ENCODE data around the gene PRKAG2. TPM values are rescaled to one million over a fixed set of nuclear protein-coding genes. Genes with fewer than 3 reads are reported as not detected.

Gene PRKAG2
- total RNA-seq, 1 experiment from 2014 or later: 23.9 TPM

DNA sequence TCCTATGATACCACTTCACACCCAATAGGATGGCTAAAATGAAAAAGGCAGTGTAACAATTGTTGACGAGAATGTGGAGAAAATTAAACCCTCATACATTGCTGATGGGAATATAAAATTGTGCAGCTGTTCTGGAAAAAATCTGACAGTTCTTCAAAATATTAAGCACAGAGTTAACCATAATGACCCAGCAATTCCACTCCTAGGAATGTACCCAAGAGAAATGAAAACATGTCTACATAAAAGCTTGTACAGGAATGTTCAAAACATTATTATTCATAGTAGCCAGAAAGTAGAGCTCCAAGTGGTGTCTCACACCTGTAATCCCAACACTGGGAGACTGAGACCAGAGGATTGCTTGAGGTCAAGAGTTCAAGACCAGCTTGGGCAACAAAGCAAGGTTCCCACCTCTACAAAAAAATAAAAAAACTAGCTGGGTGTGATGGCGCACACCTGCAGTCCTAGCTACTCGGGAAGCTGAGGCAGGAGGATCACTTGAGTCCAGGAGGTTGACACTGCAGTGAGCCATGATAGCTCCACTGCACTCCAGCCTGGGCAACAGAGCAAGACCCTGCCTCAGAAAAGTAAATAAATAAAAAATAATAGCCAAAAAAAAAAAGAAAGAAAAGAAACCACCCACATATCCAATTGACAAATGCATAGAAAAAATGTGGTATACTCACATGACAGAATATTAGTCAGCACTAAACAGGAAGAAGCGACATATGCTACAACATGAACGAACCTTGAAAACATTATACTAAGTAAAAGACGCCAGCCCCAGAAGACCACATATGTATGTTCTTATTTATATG, 362.2 kb downstream of the PRKAG2 start:
- Histone ChIP-seq H3K36me3 (ENCODE audit: low read depth, low read length) (no peaks in the 10 kb centered on the region), H3K9ac (ENCODE audit: low read length) (no peak overlapping the region), H3K27ac (ENCODE audit: low read length) (no peak overlapping the region), H4K20me1 (ENCODE audit: low read length) (peaks cover 89% of the 10 kb centered on the region), H3K4me1 (ENCODE audit: insufficient read depth, low read length) (peaks cover 25% of the 10 kb centered on the region), H3K79me2 (ENCODE audit: low read length) (peaks cover 97% of the 10 kb centered on the region), H3K4me3 (ENCODE audit: low read length) (no peak overlapping the region), H3K27me3 (ENCODE audit: low read length) (no peaks in the 10 kb centered on the region), H3K9me3 (ENCODE audit: low read length) (no peaks in the 10 kb centered on the region), H3K9me2 (replicated peaks; ENCODE audit: low read length) (no peaks in the 10 kb centered on the region), H2AFZ (ENCODE audit: low read length) (no peak overlapping the region), H3F3A (ENCODE audit: low read length, unreplicated experiment) (no peaks in the 10 kb centered on the region), H3K4me2 (ENCODE audit: low read length) (no peak overlapping the region)
- no peak for DNase-seq
- ChIA-PET CTCF (no interaction called here), POLR2A (ENCODE audit: unreplicated experiment) (interaction anchor here (0.6 kb wide), 2 partner anchors 9 to 88 kb away, joined by 3 read pairs; no protein-coding TSS in a partner anchor)
- intact Hi-C loops (cut with micrococcal nuclease): no loop called here
- BruUV-seq (replicated peaks): no TSS peak
- no peak for TF ChIP-seq EZH2phosphoT487 (IDR thresholded peaks at IDR 0.05; ENCODE audit: borderline replicate concordance, low read length)
- TF ChIP-seq, protein P1, sequence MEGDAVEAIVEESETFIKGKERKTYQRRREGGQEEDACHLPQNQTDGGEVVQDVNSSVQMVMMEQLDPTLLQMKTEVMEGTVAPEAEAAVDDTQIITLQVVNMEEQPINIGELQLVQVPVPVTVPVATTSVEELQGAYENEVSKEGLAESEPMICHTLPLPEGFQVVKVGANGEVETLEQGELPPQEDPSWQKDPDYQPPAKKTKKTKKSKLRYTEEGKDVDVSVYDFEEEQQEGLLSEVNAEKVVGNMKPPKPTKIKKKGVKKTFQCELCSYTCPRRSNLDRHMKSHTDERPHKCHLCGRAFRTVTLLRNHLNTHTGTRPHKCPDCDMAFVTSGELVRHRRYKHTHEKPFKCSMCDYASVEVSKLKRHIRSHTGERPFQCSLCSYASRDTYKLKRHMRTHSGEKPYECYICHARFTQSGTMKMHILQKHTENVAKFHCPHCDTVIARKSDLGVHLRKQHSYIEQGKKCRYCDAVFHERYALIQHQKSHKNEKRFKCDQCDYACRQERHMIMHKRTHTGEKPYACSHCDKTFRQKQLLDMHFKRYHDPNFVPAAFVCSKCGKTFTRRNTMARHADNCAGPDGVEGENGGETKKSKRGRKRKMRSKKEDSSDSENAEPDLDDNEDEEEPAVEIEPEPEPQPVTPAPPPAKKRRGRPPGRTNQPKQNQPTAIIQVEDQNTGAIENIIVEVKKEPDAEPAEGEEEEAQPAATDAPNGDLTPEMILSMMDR (conservative IDR thresholded peaks at IDR 0.05; ENCODE audit: low read depth, low read length): no peak
- no peak for TF ChIP-seq EZH2 (IDR thresholded peaks at IDR 0.05; ENCODE audit: low read length, unreplicated experiment)
- ATAC-seq: no peak

DNA sequence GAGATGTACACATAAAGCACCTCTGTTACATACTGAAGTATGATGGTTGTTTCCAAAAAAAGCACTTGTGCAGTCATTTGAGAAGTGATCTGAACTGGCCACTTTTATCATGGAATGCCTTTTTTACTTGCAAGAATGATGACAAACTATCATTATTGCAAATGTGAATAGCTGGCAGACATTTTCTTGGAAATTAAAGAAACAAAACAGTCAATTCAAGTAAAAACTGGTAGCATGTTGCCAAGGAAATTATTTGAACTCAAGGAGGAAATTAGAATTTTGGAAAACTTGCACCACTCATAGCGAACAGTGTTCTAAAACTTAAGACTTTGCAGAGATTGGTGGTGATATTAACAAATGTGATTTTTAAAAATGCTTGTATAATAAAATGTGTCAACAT, 363.8 kb downstream of the PRKAG2 start:
- Histone ChIP-seq H3K4me2 (ENCODE audit: low read length) (no peak overlapping the region), H3K9ac (ENCODE audit: low read length) (no peak overlapping the region), H2AFZ (ENCODE audit: low read length) (no peak overlapping the region), H3K36me3 (ENCODE audit: low read depth, low read length) (no peaks in the 10 kb centered on the region), H3K9me3 (ENCODE audit: low read length) (no peaks in the 10 kb centered on the region), H3K4me3 (ENCODE audit: low read length) (no peak overlapping the region), H4K20me1 (ENCODE audit: low read length) (peaks cover 97% of the 10 kb centered on the region), H3K9me2 (replicated peaks; ENCODE audit: low read length) (no peaks in the 10 kb centered on the region), H3K79me2 (ENCODE audit: low read length) (peaks cover 100% of the 10 kb centered on the region), H3K4me1 (ENCODE audit: insufficient read depth, low read length) (peaks cover 26% of the 10 kb centered on the region), H3F3A (ENCODE audit: low read length, unreplicated experiment) (no peaks in the 10 kb centered on the region), H3K27me3 (ENCODE audit: low read length) (no peaks in the 10 kb centered on the region), H3K27ac (ENCODE audit: low read length) (no peak overlapping the region)
- DNase-seq (no peak), ATAC-seq (no peak)
- CTCF ChIA-PET: interaction anchor here (0.5 kb wide), 1 partner anchor 107 kb away, joined by 3 read pairs; no protein-coding TSS in a partner anchor
- no TSS peak for BruUV-seq (replicated peaks)
- POLR2A ChIA-PET (ENCODE audit: unreplicated experiment): no interaction called here
- intact Hi-C loops (cut with micrococcal nuclease): no loop called here
- TF ChIP-seq EZH2 (IDR thresholded peaks at IDR 0.05; ENCODE audit: low read length, unreplicated experiment): no peak
- TF ChIP-seq, protein P1 (conservative IDR thresholded peaks at IDR 0.05; ENCODE audit: low read depth, low read length): no peak
- TF ChIP-seq EZH2phosphoT487 (IDR thresholded peaks at IDR 0.05; ENCODE audit: borderline replicate concordance, low read length): no peak

DNA sequence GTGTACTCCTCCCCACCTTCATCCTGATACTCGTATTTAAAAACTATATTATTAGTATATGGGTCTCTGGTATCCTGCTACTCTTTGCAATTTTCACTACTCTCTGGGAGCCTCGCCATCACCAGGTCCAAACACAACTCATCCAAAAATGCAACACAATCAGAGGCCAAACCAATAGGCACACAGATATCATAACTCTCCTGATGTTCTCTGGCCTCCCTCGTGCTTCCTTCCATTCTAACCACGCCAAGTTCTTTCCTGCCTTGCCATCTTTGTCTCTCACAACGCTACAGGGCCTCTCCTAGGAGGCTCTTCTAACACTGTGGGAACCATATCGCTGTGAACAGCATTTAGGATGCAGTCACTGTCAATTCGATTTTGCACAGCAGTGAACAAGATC, 364.6 kb downstream of the PRKAG2 start:
- Histone ChIP-seq H3K9me2 (replicated peaks; ENCODE audit: low read length) (no peaks in the 10 kb centered on the region), H3K9ac (ENCODE audit: low read length) (no peak overlapping the region), H3K4me1 (ENCODE audit: insufficient read depth, low read length) (peaks cover 26% of the 10 kb centered on the region), H3K4me2 (ENCODE audit: low read length) (no peak overlapping the region), H3K27me3 (ENCODE audit: low read length) (no peaks in the 10 kb centered on the region), H4K20me1 (ENCODE audit: low read length) (peaks cover 97% of the 10 kb centered on the region), H3K36me3 (ENCODE audit: low read depth, low read length) (no peaks in the 10 kb centered on the region), H3K9me3 (ENCODE audit: low read length) (no peaks in the 10 kb centered on the region), H3K4me3 (ENCODE audit: low read length) (no peak overlapping the region), H3K27ac (ENCODE audit: low read length) (no peak overlapping the region), H3K79me2 (ENCODE audit: low read length) (peaks cover 100% of the 10 kb centered on the region), H2AFZ (ENCODE audit: low read length) (no peak overlapping the region), H3F3A (ENCODE audit: low read length, unreplicated experiment) (no peaks in the 10 kb centered on the region)
- no TSS peak for BruUV-seq (replicated peaks)
- ATAC-seq (no peak), DNase-seq (no peak)
- POLR2A ChIA-PET (ENCODE audit: unreplicated experiment): no interaction called here
- intact Hi-C loops (cut with micrococcal nuclease): no loop called here
- CTCF ChIA-PET: no interaction called here
- TF ChIP-seq EZH2 (IDR thresholded peaks at IDR 0.05; ENCODE audit: low read length, unreplicated experiment): no peak
- TF ChIP-seq, protein P1 (conservative IDR thresholded peaks at IDR 0.05; ENCODE audit: low read depth, low read length): no peak
- no peak for TF ChIP-seq EZH2phosphoT487 (IDR thresholded peaks at IDR 0.05; ENCODE audit: borderline replicate concordance, low read length)

Measured in PC-3 (cell line).